ENCODE measurements around the gene MBTPS1. TPM values are rescaled to one million over a fixed set of nuclear protein-coding genes. Genes with fewer than 3 reads are reported as not detected.

MBTPS1 gene
- total RNA-seq, 6 experiments from 2014 or later = 34.5 to 45.6 (median 40.1) TPM

- ATAC-seq (no peak), DNase-seq (peak in 1 of 3 donors; percentile 35)
- TF ChIP-seq, protein P1, sequence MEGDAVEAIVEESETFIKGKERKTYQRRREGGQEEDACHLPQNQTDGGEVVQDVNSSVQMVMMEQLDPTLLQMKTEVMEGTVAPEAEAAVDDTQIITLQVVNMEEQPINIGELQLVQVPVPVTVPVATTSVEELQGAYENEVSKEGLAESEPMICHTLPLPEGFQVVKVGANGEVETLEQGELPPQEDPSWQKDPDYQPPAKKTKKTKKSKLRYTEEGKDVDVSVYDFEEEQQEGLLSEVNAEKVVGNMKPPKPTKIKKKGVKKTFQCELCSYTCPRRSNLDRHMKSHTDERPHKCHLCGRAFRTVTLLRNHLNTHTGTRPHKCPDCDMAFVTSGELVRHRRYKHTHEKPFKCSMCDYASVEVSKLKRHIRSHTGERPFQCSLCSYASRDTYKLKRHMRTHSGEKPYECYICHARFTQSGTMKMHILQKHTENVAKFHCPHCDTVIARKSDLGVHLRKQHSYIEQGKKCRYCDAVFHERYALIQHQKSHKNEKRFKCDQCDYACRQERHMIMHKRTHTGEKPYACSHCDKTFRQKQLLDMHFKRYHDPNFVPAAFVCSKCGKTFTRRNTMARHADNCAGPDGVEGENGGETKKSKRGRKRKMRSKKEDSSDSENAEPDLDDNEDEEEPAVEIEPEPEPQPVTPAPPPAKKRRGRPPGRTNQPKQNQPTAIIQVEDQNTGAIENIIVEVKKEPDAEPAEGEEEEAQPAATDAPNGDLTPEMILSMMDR (IDR thresholded peaks at IDR 0.05) = no peak
- TF ChIP-seq POLR2A (IDR thresholded peaks at IDR 0.05) = no peak
- WGBS (ENCODE audit: insufficient coverage, low coverage, low lambda C conversion rate, missing lambda C conversion rate) = 83% methylated on average over 6 of the region's 13 CpGs
- no peaks in the 10 kb centered on the region for H3K4me1 ChIP-seq
- no peak overlapping the region for H3K27ac ChIP-seq
- no peaks in the 10 kb centered on the region for H3K9me3 ChIP-seq
- peaks cover 5 to 54% (median 23%) of the 10 kb centered on the region in 4 donors for H3K36me3 ChIP-seq
- no peak overlapping the region for H3K4me3 ChIP-seq
- no peaks in the 10 kb centered on the region for H3K27me3 ChIP-seq
- intact Hi-C loops (cut with DNase I) = no loop called here
Measured at GRCh38 chr16:84053237-84053636, 63.5 kb downstream of the MBTPS1 start.

GRCh38 chr16:84052071-84052622 is 64.6 kb downstream of the MBTPS1 start:
- no peak for ATAC-seq
- 91% methylated on average over 8 of the region's 27 CpGs for WGBS (ENCODE audit: insufficient coverage, low coverage, low lambda C conversion rate, missing lambda C conversion rate)
- no peak overlapping the region for H3K27ac ChIP-seq
- intact Hi-C loops (cut with DNase I) = no loop called here
- H3K27me3 ChIP-seq = no peaks in the 10 kb centered on the region
- H3K9me3 ChIP-seq = no peaks in the 10 kb centered on the region
- H3K36me3 ChIP-seq = peaks cover 0 to 43% (median 22%) of the 10 kb centered on the region in 4 donors
- H3K4me1 ChIP-seq = no peaks in the 10 kb centered on the region
- no peak for TF ChIP-seq POLR2A (IDR thresholded peaks at IDR 0.05)
- TF ChIP-seq, protein P1 (IDR thresholded peaks at IDR 0.05) = no peak
- H3K4me3 ChIP-seq = no peak overlapping the region
- peak in 2 of 3 donors; percentile 28 to 42 for DNase-seq

DNA sequence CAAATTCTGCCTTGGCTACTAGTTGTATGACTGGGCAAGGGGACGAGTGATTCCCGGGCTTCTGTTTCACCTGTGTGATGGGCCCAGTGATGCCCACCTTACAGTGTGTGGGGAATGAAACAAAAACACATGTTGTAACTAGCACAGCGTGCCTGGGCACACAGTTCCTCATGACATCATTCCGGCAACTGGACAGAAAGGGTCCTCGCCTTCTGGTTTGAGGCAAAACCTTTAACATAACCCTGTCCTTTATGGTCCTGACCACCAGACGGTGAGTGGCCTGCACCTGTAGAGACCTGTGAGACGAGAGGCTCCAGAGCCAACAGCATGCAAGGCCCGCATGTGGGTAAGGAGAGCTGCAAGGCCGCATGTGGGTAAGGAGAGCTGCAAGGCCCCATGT is 66.4 kb downstream of the MBTPS1 start:
- Histone ChIP-seq H3K27me3 (no peaks in the 10 kb centered on the region), H3K36me3 (peaks cover 0 to 25% (median 17%) of the 10 kb centered on the region in 4 donors), H3K4me3 (no peak overlapping the region), H3K4me1 (no peaks in the 10 kb centered on the region), H3K27ac (no peak overlapping the region), H3K9me3 (no peaks in the 10 kb centered on the region)
- intact Hi-C loops (cut with DNase I) = no loop called here
- 83% methylated on average over 5 of the region's 9 CpGs for WGBS (ENCODE audit: insufficient coverage, low coverage, low lambda C conversion rate, missing lambda C conversion rate)
- ATAC-seq = no peak
- TF ChIP-seq, protein P1 (IDR thresholded peaks at IDR 0.05) = no peak
- peak in 1 of 3 donors; percentile 40 for DNase-seq

DNA sequence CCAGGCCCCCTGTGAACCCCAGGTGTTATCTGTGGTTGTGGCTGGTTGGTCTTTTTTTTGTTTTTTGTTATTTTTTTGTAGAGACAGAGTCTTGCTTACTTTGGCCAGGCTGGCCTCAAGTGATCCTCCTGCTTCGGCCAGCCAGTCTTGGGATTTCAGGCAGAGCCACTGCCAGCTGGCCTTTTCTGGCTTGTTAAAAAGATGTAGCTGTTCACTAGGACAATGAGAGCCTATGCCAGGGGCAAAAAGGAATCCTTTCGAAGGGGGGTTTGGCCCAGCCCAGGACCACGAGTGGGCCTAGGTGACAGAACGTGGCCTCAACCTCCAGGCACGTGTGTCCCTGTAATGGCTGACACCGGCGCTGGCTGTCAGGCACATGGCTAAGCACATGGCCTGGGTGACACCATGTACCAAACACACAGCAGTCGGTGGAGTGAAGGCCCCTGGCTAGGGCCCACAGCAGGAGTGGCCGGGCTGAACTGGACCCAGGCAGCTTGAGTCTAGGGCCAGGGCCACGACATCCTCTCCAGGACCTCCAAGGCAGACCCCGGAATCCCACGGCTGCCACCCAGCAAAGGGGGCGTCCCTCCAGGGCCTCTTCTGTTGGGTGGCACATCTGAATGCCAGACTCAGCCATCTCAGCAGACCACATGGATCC is 67.2 kb downstream of the MBTPS1 start:
- intact Hi-C loops (cut with DNase I) = loop anchor here (10.0 kb wide), 2 partner anchors 125 to 225 kb away; no protein-coding TSS in a partner anchor
- Histone ChIP-seq H3K9me3 (no peaks in the 10 kb centered on the region), H3K4me3 (no peak overlapping the region), H3K27ac (no peak overlapping the region), H3K27me3 (no peaks in the 10 kb centered on the region), H3K4me1 (no peaks in the 10 kb centered on the region), H3K36me3 (peaks cover 0 to 19% (median 12%) of the 10 kb centered on the region in 4 donors)
- WGBS (ENCODE audit: insufficient coverage, low coverage, low lambda C conversion rate, missing lambda C conversion rate) = 89% methylated on average over 3 of the region's 13 CpGs
- TF ChIP-seq POLR2A (IDR thresholded peaks at IDR 0.05) = no peak
- TF ChIP-seq, protein P1 (IDR thresholded peaks at IDR 0.05) = no peak
- DNase-seq (peak in 1 of 3 donors; percentile 46), ATAC-seq (no peak)
